Measurements from ENCODE around the gene POM121C. TPM values are rescaled to one million over a fixed set of nuclear protein-coding genes. Genes with fewer than 3 reads are reported as not detected.
"Not testable (repeated sequence)": the region's sequence is repeated elsewhere in the genome, so short reads cannot be mapped to it uniquely, and the experiment has no call there.

The POM121C gene
- 10 to 100 TPM; 11.4 to 19.0 (median 16.1) TPM for total RNA-seq

DNA sequence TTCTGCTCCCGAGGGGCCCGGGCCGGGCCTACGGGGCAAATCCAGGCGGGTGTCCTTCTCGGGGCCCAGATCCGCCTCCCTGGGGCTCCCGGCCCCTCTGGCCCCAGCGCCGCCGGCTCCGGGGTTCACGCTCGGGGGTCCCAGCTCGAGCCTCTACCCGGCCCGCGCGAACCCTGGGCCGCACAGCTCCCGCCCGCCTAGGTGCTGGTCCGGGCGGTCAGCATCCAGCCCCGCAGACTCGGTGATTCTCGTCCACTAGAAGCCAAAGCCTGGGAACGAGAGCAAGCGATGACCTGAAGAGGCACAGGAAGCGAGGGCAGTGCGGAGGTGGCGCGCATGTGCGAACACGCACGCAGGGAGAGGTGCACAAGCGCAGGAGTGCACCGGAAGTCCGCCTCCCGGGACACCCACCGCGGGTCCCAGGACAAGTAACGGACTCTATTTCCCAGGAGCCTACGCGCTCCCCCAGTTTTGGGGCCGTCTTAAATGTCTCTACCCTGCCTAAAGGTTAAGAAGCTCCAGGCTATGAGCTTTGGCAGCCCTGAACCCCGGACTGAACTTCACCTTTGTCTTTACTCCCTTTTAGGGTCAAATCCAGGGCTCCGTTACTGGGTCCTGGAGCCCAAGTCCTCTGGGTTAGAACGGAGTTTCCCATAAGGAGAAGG lies at the start of gene POM121C:
Gene POM121C (minus strand): TSS at position 321 of the 665 bp plus-strand sequence. CDS start 44,803 bp downstream, outside the sequence.
- peak; percentile 88 for DNase-seq (ENCODE audit: low spot score in 2 of 2)
- H3K27ac ChIP-seq, result peak within 1 kb of the TSS; percentile 71 to 94
- H3K36me3 ChIP-seq; H3K27me3 ChIP-seq; H3K4me1 ChIP-seq; H3K9me3 ChIP-seq; intact Hi-C loops (cut with DNase I; ENCODE audit: low total_unique reads): not testable (repeated sequence)
- H3K4me3 ChIP-seq, result peak within 1 kb of the TSS; percentile 58 to 92 (median 61)
- TF ChIP-seq POLR2AphosphoS5 (IDR thresholded peaks at IDR 0.05), result peak; percentile 24 to 34 (median 33)

DNA sequence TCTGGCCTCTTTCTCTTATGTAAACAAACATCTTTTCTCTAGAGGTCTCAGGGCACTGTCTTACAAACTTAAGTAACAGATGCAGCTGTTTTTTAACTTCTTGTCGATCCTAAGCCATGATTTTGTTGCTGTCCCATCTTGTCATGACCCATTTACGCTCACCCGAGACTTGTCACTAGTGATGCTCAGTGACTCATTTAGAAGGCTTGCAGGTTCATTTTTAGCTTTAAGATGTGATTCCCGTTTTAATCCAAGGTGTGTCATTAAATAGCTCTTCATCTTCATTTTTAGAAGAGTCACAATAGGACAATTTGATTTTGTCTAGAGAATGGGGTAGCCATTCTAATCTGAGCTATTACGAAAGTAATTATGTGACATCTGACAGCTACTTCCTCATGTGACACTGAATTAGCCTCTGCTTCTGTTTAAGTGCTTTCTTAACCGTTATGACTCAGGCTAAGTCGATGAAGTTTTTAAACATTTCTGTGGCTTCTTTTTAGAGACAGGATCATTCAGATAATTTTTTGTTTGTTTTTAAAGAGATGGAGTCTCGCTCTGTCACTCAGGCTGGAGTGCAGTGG lies 48.7 kb upstream of the POM121C start:
- DNase-seq (ENCODE audit: low spot score in 2 of 2), result no peak
- no peaks in the 10 kb centered on the region for H3K4me1 ChIP-seq
- H3K4me3 ChIP-seq, result no peak overlapping the region
- H3K27ac ChIP-seq, result no peak overlapping the region
- H3K36me3 ChIP-seq, result no peaks in the 10 kb centered on the region
- TF ChIP-seq, protein P1, sequence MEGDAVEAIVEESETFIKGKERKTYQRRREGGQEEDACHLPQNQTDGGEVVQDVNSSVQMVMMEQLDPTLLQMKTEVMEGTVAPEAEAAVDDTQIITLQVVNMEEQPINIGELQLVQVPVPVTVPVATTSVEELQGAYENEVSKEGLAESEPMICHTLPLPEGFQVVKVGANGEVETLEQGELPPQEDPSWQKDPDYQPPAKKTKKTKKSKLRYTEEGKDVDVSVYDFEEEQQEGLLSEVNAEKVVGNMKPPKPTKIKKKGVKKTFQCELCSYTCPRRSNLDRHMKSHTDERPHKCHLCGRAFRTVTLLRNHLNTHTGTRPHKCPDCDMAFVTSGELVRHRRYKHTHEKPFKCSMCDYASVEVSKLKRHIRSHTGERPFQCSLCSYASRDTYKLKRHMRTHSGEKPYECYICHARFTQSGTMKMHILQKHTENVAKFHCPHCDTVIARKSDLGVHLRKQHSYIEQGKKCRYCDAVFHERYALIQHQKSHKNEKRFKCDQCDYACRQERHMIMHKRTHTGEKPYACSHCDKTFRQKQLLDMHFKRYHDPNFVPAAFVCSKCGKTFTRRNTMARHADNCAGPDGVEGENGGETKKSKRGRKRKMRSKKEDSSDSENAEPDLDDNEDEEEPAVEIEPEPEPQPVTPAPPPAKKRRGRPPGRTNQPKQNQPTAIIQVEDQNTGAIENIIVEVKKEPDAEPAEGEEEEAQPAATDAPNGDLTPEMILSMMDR (IDR thresholded peaks at IDR 0.05), result no peak
- TF ChIP-seq POLR2A (IDR thresholded peaks at IDR 0.05) (no peak), POLR2AphosphoS5 (IDR thresholded peaks at IDR 0.05) (no peak)
- H3K27me3 ChIP-seq, result no peaks in the 10 kb centered on the region
- intact Hi-C loops (cut with DNase I; ENCODE audit: low total_unique reads), result no loop called here
- no peaks in the 10 kb centered on the region for H3K9me3 ChIP-seq

DNA sequence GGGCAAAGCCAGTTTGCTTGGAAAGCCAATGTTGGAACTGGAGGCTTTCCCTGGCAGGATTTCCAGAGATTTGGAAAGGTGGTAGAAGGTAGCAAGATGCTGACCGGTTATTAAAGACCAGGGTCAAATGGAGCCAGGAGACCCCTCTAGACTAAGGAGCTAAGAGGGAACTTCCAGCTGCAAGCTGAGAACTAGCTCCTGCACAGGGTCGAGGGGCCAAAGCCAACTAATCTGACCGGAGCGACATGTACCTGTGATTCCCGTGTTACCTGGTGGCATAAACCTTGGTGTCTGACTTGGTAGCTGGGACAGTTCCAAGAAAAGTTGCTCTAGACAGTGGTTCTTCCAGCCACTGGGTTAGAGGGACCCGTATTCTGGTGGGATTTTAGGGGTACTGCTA lies 47.8 kb upstream of the POM121C start:
- peak in 1 of 2 donors; percentile 7 for DNase-seq (ENCODE audit: low spot score in 2 of 2)
- TF ChIP-seq POLR2A (IDR thresholded peaks at IDR 0.05), result no peak
- no peak for TF ChIP-seq POLR2AphosphoS5 (IDR thresholded peaks at IDR 0.05)
- TF ChIP-seq, protein P1 (IDR thresholded peaks at IDR 0.05), result no peak
- Histone ChIP-seq H3K36me3 (no peaks in the 10 kb centered on the region), H3K27ac (no peak overlapping the region), H3K27me3 (no peaks in the 10 kb centered on the region), H3K4me3 (no peak overlapping the region), H3K9me3 (no peaks in the 10 kb centered on the region), H3K4me1 (no peaks in the 10 kb centered on the region)
- intact Hi-C loops (cut with DNase I; ENCODE audit: low total_unique reads), result no loop called here

DNA sequence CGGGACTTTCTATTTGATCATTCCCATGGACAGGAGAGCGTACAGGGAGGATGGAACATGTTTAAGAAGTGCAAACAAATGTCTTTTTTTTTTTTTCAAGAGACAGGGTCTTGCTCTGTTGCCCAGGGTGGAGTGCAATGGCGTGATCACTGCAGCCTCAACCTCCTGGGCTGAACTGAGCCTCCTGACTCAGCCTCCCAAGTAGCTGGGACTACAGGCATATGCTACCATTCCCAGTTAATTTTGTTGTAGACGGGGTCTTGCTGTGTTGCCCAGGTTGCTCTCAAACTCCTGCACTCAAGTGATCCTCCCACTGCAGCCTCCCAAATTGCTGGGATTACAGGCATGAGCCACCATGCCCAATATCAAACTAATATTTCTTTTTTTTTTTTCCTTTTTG lies 46.5 kb upstream of the POM121C start:
- no peak for TF ChIP-seq POLR2AphosphoS5 (IDR thresholded peaks at IDR 0.05)
- TF ChIP-seq, protein P1 (IDR thresholded peaks at IDR 0.05), result no peak
- TF ChIP-seq POLR2A (IDR thresholded peaks at IDR 0.05), result no peak
- Histone ChIP-seq H3K9me3 (no peaks in the 10 kb centered on the region), H3K36me3 (no peaks in the 10 kb centered on the region), H3K4me1 (no peaks in the 10 kb centered on the region), H3K27me3 (no peaks in the 10 kb centered on the region), H3K4me3 (no peak overlapping the region), H3K27ac (no peak overlapping the region)
- no peak for DNase-seq (ENCODE audit: low spot score in 2 of 2)
- intact Hi-C loops (cut with DNase I; ENCODE audit: low total_unique reads), result no loop called here

DNA sequence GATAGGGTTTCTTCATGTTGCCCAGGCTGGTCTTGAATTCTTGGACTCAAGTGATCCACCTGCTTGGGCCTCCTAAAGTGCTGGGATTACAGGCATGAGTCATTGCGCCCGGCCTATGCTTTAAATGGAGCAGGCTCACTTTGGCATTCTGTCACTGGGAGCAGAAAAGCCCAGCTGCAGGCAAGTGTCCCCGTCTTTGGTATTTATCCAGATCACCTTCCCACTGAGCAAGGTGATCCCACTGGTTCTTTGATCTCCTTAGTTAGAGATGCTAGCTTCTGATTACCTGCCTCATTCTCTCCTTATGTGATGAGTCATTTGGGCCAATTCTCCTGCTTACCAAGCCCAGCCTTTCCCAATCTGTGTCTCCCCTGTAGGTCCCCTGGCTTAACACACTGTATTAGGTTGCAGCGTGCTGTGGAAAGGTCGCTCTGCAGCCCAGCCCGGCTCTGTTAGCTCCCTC lies 45.3 kb upstream of the POM121C start:
- Histone ChIP-seq H3K4me3 (no peak overlapping the region), H3K27me3 (no peaks in the 10 kb centered on the region), H3K36me3 (no peaks in the 10 kb centered on the region), H3K27ac (no peak overlapping the region), H3K4me1 (no peaks in the 10 kb centered on the region), H3K9me3 (no peaks in the 10 kb centered on the region)
- no peak for DNase-seq (ENCODE audit: low spot score in 2 of 2)
- TF ChIP-seq, protein P1 (IDR thresholded peaks at IDR 0.05), result no peak
- intact Hi-C loops (cut with DNase I; ENCODE audit: low total_unique reads), result no loop called here

DNA sequence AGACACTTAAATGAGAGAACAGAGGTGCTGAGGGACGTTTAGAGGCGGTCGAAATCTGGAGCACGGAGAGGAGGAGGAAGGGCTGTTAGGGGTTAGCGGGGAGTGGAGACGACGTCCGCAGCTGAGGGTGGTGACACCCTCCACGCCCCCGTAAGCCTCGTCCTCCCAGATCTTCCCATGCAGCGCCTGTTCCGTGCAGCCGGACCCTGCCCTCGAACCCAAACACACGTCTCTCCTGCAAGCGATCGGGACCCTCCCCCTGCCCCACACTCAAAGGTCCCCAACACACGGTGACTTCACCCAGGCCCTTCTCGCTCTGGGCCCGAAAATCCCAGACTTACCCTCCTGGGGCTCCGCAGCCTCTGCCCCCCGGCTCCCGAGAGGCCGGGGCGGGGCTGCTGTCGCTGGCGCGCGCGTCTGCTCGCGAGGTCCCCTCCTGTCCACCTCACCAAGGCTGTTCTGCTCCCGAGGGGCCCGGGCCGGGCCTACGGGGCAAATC lies 41.2 kb upstream of the POM121C start:
- H3K4me1 ChIP-seq; intact Hi-C loops (cut with DNase I; ENCODE audit: low total_unique reads); H3K36me3 ChIP-seq; H3K9me3 ChIP-seq; H3K27me3 ChIP-seq; DNase-seq (ENCODE audit: low spot score in 2 of 2): not testable (repeated sequence)
- peak overlapping the region; percentile 77 to 93 for H3K27ac ChIP-seq
- H3K4me3 ChIP-seq, result peak overlapping the region; percentile 87 to 100 (median 91)

DNA sequence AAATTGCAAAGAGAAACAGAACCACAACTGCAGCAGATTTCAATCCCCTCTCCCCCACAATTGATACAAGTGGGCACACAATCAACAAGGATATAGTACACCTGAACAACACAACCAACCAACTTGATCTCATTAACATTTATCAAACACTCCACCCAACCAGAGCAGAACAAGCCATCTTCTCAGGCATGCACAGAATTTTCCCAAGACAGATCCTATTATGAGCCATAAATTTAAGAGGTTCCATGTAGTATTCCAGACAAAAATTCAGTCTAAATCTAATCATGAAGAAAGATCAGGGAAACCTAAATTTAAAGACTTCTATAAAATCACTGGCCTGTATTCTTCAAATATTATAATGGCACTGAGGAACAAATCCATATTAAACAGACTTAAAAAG lies 35.6 kb upstream of the POM121C start:
- H3K9me3 ChIP-seq; H3K27ac ChIP-seq; DNase-seq (ENCODE audit: low spot score in 2 of 2); H3K4me1 ChIP-seq; H3K36me3 ChIP-seq; H3K4me3 ChIP-seq; H3K27me3 ChIP-seq: not testable (repeated sequence)
- intact Hi-C loops (cut with DNase I; ENCODE audit: low total_unique reads), result loop anchor here (5.0 kb wide), 1 partner anchor 241 kb away; no protein-coding TSS in a partner anchor

DNA sequence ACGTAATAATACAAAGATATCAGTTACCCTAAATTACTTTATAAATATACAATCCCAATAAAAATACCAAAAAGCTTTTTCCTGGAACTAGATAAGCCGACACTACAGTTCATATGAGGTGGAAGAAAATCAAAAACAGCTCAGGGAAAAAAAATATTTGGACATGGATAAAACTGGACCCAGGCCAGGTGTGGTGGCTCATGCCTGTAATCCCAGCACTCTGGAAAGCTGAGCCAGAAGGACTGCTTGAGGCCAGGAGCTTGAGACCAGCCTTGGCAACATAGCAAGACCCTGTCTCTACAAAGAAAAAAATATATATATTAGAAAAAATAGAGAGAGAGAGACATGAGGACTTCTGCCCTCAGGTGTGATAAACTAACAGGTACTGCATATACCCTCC lies 32.7 kb upstream of the POM121C start:
- DNase-seq (ENCODE audit: low spot score in 2 of 2); H3K27ac ChIP-seq; H3K4me3 ChIP-seq; H3K36me3 ChIP-seq; H3K4me1 ChIP-seq; H3K27me3 ChIP-seq; H3K9me3 ChIP-seq; intact Hi-C loops (cut with DNase I; ENCODE audit: low total_unique reads): not testable (repeated sequence)

DNA sequence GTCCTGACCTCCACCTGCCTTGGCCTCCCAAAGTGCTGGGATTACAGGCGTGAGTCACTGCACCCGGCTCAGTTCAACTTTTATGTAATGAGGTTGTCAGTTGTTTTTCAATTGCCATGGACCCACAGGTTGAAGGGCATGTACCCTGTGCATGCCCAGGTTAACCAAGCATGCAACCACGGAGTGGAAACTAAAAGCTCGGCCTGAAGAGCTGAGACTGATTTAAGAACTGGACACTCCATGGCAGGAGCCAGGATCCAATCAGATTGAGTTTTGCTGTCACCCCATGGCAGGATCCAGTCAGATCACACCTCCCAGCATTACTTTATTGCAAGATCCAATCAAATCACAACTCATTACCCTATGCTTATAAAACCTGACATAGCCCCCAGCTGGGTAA lies 22.9 kb upstream of the POM121C start:
- H3K27me3 ChIP-seq; intact Hi-C loops (cut with DNase I; ENCODE audit: low total_unique reads): not testable (repeated sequence)

More for the DNA sequence above, 22.9 kb upstream of the POM121C start:
- not testable (repeated sequence) for H3K36me3 ChIP-seq; DNase-seq (ENCODE audit: low spot score in 2 of 2); H3K9me3 ChIP-seq; H3K4me1 ChIP-seq; H3K27ac ChIP-seq; H3K4me3 ChIP-seq
